HG02970 (cell line): Measurements from ENCODE around the gene LZTR1.

ENCODE experiments used
- ATAC-seq: cut with Tn5 transposase; IDR thresholded peaks from one replicate; pipeline ENCODE4 v1.9.1; 2021; ENCODE audit warnings: mild to moderate bottlenecking, moderate library complexity, moderate number of reproducible peaks; ENCODE audit not compliant: unreplicated experiment, low FRiP score

LZTR1 gene

GRCh38 chr22:20949698-20950183 is 32.4 kb upstream of the LZTR1 start:
- ATAC-seq = no peak

GRCh38 chr22:20951151-20951931 is 30.8 kb upstream of the LZTR1 start:
- ATAC-seq = no peak

- ATAC-seq = no peak
Measured at GRCh38 chr22:20951932-20952380, 30.1 kb upstream of the LZTR1 start.

- ATAC-seq = no peak
Measured at GRCh38 chr22:20952544-20953341, 29.4 kb upstream of the LZTR1 start.

- ATAC-seq = no peak
Measured at GRCh38 chr22:20953342-20953608, 28.8 kb upstream of the LZTR1 start.

- no peak for ATAC-seq
Measured at GRCh38 chr22:20953668-20954500, 28.2 kb upstream of the LZTR1 start.

- ATAC-seq = no peak
Measured at GRCh38 chr22:20955548-20955947, 26.5 kb upstream of the LZTR1 start.

GRCh38 chr22:20956258-20957101 is 25.6 kb upstream of the LZTR1 start:
- no peak for ATAC-seq

- no peak for ATAC-seq
Measured at GRCh38 chr22:20957102-20957682, 24.9 kb upstream of the LZTR1 start.

GRCh38 chr22:20957683-20958431 is 24.2 kb upstream of the LZTR1 start:
- ATAC-seq = no peak

- no peak for ATAC-seq
Measured at GRCh38 chr22:20959578-20960461, 22.3 kb upstream of the LZTR1 start.

GRCh38 chr22:20960609-20961008 is 21.5 kb upstream of the LZTR1 start:
- ATAC-seq = no peak

- no peak for ATAC-seq
Measured at GRCh38 chr22:20962491-20962945, 19.6 kb upstream of the LZTR1 start.

GRCh38 chr22:20963201-20964052 is 18.7 kb upstream of the LZTR1 start:
- no peak for ATAC-seq

GRCh38 chr22:20964090-20964798 is 17.9 kb upstream of the LZTR1 start:
- ATAC-seq = no peak

- no peak for ATAC-seq
Measured at GRCh38 chr22:20964799-20965103, 17.3 kb upstream of the LZTR1 start.
